ENCODE data around the gene RABL2B.

RABL2B gene

GRCh38 chr22:50734986-50735738 lies 48.3 kb downstream of the RABL2B start:
- H3K27ac ChIP-seq (replicated peaks) = no peak overlapping the region
- no peak for TF ChIP-seq POLR2AphosphoS5 (IDR thresholded peaks at IDR 0.05; ENCODE audit: low read depth)
- TF ChIP-seq GABPA (IDR thresholded peaks at IDR 0.05; ENCODE audit: low read depth) = no peak
- no peak for TF ChIP-seq SPI1 (IDR thresholded peaks at IDR 0.05; ENCODE audit: borderline replicate concordance, low read depth)
- no peak for TF ChIP-seq REST (IDR thresholded peaks at IDR 0.05; ENCODE audit: insufficient replicate concordance, low read depth)
- TF ChIP-seq CTCF (IDR thresholded peaks at IDR 0.05; ENCODE audit: insufficient read depth, low read length) = no peak
- no peaks in the 10 kb centered on the region for H3K27me3 ChIP-seq (ENCODE audit: insufficient read depth, poor library complexity, severe bottlenecking)

GRCh38 chr22:50734343-50734771 lies 49.1 kb downstream of the RABL2B start:
- H3K4me3 ChIP-seq (replicated peaks; ENCODE audit: insufficient read depth, low read length) = no peak overlapping the region
- TF ChIP-seq CTCF (IDR thresholded peaks at IDR 0.05; ENCODE audit: insufficient read depth, low read length) (no peak), POLR2AphosphoS5 (IDR thresholded peaks at IDR 0.05; ENCODE audit: low read depth) (no peak), SPI1 (IDR thresholded peaks at IDR 0.05; ENCODE audit: borderline replicate concordance, low read depth) (no peak), GABPA (IDR thresholded peaks at IDR 0.05; ENCODE audit: low read depth) (no peak)
- no peak overlapping the region for H3K27ac ChIP-seq (replicated peaks)
- no peaks in the 10 kb centered on the region for H3K27me3 ChIP-seq (ENCODE audit: insufficient read depth, poor library complexity, severe bottlenecking)
- no peak for DNase-seq (ENCODE audit: low read depth in 1 of 2, low spot score in 1 of 2)

More at GRCh38 chr22:50734986-50735738, 48.3 kb downstream of the RABL2B start:
- no peak for DNase-seq (ENCODE audit: low read depth in 1 of 2, low spot score in 1 of 2)
- H3K4me3 ChIP-seq (replicated peaks; ENCODE audit: insufficient read depth, low read length) = no peak overlapping the region

GRCh38 chr22:50733521-50734342 lies 49.7 kb downstream of the RABL2B start:
- H3K4me3 ChIP-seq (replicated peaks; ENCODE audit: insufficient read depth, low read length) = no peak overlapping the region
- no peak for TF ChIP-seq CTCF (IDR thresholded peaks at IDR 0.05; ENCODE audit: insufficient read depth, low read length)
- TF ChIP-seq SPI1 (IDR thresholded peaks at IDR 0.05; ENCODE audit: borderline replicate concordance, low read depth) = no peak
- no peak for TF ChIP-seq POLR2AphosphoS5 (IDR thresholded peaks at IDR 0.05; ENCODE audit: low read depth)
- TF ChIP-seq GABPA (IDR thresholded peaks at IDR 0.05; ENCODE audit: low read depth) = no peak
- no peak for TF ChIP-seq REST (IDR thresholded peaks at IDR 0.05; ENCODE audit: insufficient replicate concordance, low read depth)
- DNase-seq (ENCODE audit: low read depth in 1 of 2, low spot score in 1 of 2) = no peak
- H3K27me3 ChIP-seq (ENCODE audit: insufficient read depth, poor library complexity, severe bottlenecking) = no peaks in the 10 kb centered on the region
- no peak overlapping the region for H3K27ac ChIP-seq (replicated peaks)

All from HL-60 (cell line).